T-helper 22 cell (primary cell): ENCODE data around the gene ISOC1.

Experiments
- DNase-seq: peaks from one replicate; pipeline ENCODE4 v3.0.0-alpha.2; 2020; ENCODE audit warnings: low read depth

The ISOC1 gene

DNA sequence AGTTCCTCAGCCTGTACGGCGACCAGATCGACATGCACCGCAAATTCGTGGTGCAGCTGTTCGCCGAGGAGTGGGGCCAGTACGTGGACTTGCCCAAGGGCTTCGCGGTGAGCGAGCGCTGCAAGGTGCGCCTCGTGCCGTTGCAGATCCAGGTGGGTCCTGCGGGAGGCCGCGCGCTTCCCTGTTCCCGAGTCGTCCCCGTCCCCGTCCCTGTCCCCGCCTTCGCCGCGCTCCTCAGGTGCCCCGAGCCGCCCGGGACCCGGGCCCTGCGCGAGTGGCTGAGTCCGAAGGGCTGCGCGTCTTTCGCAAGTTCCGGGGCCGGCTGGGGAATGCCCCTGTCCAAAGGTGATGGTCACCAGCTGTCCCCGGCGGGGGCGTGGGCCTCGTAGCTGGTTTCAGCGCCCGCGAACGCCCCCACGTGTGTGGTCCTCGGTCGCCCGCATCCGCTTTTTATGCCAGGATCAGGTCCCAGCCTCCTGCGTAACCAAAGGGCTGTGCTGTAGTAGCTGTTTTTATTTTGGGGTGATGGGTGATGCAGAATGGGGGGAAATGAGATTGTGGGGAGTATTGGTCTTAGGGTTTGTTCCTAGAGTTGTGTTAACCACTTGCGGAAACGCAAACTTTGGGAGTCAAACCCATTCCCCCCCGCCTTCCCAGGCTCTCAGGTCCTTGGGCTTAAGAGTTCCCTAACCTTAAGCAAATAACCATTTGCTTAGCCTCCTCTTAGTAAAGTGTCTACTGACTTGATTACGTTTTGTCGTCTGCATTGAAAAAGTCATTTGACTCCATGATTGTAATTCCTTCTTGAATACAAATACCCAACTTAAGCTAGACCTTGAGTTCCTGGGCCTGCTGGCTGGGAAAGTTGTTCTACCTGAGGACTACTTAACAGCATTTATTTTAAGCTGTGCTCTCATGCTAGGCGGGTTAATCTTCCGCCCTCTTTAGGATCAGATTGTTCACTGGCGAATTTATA, 663 bp downstream of the ISOC1 start:
- DNase-seq: peak; percentile 28

DNA sequence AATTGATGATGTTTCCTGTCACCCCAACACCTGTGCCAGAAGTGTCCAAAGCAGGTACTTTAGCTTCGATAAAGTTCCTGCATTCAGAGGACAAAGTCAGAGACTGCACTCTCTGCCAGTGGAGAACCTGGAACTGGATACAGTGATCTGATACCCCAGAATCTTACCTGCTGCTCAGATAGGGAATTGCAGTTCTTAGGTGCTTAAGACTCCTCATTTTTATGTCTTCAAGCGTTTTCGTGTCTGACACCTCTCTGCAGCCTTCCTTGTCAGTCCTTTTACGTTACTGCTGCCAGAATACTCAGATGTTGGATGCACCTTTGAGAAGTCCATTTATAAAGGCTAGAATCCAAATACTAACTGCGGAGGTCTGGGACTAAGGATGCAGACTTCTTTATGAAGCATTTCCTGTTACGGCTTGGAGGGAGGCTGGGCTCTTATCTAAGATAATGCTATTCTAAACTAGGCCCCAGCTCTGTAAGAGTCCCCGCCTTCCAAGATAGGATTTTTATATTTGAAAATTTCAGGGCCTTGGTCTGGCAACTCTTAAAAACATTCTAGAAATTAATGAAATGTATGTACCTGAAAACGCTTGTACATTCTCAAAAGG, 1.9 kb downstream of the ISOC1 start:
- DNase-seq: no peak

DNA sequence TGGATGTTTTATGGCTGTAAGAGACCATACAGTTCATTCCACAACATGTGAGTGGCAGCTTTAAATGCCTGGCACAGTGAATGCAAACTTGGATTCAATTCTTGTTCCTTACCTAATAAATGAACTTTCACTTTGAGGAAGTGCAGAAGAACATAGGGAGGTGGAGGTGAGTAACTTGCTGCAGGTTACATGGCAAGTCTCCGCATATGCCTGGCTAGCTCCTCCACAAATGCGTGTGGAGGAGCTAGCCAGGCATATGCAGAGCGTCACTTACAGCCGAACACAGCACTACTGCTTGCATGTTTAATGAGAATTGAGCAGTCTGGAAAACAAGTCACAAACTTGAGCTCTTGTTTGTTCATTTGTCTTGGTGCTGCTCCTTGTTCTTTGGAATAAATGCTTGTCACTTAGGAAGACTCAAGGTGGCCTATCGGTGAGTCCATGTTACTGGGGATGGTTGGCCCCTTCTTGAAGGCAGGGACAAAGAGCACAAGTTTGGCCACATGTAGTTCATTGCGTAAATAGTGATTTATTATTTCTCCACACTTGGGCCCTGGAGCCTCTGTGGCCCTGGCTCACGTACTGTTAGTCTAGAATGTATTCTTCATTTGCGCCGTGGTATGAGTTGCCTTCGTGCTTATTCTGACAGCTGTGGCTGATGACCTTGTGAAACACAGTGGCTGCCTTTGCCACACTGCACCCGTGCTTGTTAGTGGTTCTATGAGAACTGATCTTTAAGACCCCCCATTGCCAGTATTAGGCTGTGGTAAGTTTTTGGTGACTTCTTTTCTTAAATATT, 3.1 kb downstream of the ISOC1 start:
- DNase-seq: no peak

DNA sequence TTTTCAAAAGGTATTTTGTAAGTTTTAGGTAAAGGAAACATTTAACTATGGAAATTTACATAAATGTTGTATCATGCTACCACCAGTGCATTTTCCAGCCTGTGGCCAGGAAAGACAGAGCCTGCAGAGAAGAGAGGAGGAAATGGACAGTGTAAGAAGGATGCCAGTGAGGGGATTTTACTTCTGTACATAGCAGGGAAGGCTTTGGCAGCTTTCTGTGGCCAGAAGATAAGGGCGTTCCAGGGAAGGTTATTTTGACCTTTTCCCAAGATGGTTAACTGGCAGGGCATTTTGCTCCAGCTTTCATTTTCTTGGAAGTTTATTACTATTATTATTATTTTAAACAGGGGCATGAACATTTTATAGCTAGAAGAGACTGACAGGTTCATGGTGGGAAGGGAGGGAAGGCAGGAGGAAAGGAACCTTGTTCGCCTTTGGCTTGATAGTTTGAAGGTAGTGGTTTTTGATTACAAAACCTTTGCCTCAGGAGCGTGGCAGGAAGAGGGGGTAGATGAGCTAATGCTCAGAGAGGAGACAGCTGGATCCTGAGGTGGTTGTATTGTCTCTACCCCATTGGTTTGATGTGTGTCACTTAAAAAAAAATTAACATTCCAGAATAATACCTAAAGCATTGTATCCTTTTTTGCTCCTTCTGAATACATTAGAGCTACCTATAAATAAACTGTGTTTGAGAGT, 4.1 kb downstream of the ISOC1 start:
- no peak for DNase-seq

DNA sequence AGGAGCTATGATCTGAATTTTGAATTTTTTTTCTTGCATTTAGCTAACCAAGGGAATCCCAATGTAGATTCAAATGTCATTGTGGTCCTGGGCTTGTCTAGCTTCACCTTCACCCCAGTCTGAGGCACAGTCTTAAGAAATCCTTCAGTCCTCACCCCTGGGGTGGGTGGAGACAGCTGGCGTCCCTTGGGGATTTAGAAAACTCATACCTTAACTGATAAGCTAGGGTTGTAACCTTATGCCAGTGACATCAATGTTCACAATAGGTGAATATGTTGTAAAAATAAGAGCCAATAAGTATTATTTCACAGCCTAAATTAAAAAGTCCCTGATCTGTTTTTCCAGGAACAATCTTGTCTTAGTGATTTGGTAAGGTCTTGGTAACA, 4.6 kb downstream of the ISOC1 start:
- no peak for DNase-seq

DNA sequence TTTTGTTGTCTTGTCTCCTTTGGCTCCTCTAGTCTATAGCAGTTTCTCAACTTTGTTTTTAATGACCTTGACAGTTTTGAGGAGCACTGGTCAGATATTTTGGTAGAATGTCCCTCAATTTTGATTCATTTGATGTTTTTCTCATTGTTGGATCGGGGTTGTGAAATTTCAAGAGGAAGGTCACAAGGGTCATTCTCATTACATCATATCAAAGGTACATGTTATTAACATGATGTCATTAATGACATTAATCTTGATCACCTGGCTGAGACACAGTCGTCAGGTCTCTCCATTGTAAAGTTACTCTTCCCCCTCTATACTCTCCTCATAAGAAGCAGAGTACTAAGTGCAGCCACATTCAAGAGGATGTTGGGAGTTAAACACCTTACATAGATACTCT, 7.2 kb downstream of the ISOC1 start:
- no peak for DNase-seq

DNA sequence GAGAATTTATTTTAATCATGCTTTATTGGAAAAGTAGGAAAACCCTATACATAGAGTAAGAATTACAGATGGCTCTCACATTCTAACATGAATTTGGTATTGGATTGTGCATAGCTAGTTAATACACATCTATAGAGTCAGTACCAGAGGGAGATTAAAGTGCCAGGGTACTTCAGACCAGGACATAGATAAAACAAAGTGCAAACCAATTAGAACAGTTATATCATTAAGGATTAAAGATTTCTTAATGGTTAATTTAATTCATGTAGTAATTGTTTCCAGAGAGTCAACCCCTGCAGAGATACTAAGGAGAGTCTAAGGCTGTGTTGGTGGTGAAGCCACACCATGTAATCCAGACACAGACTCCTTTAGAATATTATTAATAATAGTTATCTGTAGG, 8.8 kb downstream of the ISOC1 start:
- DNase-seq: no peak

DNA sequence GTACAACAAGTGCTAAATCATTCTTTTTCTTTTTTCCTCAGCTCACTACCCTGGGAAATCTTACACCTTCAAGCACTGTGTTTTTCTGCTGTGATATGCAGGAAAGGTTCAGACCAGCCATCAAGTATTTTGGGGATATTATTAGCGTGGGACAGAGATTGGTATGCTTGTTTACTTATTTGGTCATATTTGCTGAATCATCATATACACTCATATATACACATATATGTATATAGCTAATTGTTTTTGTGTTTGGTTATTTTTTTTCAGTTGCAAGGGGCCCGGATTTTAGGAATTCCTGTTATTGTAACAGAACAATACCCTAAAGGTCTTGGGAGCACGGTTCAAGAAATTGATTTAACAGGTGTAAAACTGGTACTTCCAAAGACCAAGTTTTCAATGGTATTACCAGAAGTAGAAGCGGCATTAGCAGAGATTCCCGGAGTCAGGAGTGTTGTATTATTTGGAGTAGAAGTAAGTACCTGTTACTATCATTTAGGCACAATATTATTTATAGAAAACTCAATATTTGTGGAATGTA, 10.4 kb downstream of the ISOC1 start:
- no peak for DNase-seq

DNA sequence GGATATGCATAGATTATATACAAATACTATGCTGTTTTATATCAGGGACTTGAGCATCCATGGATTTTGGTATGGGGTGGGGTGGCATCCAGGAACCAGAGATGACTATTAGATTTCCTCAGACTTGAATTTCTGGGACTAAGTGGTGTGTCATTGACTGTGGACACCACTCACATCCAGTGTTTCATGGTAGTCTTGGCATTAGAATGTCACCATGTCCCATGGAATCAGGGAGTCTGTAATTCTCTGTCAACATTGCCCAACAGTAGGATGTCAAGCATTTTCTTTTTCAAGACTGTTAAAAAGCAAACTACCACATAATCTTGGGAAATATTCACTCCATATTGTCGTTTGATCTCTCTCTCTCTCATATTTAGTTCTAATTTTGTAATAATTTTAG, 13.1 kb downstream of the ISOC1 start:
- DNase-seq: no peak

DNA sequence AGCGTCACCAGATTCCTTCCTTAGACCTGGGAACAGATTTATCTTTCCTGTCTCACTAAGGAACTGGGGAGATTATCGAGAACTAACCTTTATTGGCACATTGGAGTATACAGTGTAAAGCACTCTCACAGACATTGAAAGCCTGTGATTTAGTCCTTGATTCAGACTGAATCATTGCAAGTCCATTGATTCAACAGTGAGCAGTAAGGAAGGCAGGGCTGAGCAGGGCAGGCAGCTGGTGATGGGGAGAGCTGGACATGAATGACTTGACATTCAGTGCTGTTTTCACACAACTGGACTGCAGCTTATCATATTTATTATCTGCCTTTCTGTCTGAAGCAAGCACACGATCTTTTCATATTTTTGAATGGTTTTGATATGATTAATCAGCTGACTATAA, 16.2 kb downstream of the ISOC1 start:
- no peak for DNase-seq

DNA sequence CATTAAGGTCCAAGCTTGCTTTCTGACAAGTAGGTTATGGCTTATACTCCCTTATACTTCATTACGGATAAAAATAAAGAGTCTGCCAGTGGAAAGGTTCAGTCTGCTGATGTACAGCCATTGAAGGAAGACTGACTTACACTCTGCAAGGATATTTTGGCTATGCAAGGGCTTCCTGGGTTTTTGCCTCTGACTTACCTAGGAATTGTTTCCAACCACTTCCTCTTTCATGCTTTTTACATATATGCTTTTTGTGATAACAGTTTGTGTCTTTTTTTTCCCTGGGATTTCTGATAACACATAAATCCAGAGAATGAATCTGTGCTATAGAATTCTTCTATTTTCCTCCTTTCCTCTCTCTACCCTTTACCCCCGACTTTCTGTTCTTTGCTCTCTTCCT, 16.8 kb downstream of the ISOC1 start:
- no peak for DNase-seq

DNA sequence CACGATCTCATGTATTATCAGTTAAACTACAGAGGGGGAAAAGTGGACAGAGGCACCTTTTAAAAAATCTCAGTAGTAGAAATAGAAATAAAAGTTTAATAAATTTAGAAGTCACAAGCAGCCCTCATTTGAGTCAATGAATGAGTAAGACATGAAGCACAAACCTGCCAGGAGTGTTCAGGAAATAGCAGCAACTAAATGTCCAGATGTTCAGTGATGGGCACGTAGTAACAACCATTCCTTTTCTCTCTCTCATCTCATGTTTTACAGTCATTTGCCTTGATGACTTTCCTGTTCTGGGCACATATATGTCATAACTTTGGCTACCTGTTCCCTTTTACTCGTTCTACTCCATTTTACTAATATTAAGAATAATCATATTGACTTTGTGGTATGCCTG, 17.7 kb downstream of the ISOC1 start:
- no peak for DNase-seq

DNA sequence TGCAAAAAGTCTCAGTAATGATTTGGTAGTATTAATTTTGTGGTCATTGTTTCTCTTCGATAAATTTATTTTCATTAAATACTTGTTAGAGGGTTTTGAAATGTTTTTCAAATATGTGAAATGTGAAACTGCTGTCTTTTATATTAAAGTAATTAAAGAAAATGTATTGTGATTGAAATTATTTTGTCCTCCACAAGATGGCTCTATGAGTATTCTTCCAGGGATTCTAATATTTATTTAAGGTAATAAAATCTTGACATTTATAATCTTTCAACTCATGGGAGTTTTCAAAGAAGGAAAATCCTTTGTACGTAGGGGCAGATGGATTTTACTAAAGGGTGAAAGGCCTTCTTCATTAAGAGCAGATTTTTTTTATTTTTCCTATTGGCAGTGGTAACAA, 19.3 kb downstream of the ISOC1 start:
- no peak for DNase-seq

DNA sequence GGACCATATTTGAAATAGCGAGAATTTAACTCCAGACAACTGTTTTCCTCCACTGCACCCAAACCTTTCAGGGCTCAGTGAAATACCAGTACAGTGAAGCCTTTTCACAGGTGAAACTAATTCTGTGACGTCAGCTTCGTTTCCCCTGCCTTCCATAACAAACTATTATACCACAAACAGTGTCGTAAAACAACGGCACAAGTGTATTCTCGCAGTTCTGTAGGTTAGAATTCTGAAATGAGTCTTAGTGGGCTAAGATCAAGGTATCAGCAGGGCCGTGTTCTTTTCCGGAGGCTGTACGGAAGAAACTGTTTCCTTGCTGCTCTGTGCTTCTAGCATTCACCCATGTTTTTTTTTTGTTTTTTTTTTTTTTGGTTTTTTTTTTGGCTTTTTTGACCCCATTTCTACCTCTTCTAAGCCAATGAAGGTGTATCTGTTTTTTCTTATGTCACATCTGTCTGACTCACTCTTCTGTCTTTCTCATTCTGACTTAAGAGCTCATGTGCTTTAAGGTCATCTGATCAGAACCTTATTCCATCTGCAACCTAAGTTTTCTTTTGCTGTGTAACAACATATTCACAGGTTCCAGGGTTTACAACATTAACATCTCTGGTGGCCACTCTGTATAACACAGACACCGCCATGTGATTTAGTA, 20.1 kb downstream of the ISOC1 start:
- DNase-seq: peak; percentile 8

DNA sequence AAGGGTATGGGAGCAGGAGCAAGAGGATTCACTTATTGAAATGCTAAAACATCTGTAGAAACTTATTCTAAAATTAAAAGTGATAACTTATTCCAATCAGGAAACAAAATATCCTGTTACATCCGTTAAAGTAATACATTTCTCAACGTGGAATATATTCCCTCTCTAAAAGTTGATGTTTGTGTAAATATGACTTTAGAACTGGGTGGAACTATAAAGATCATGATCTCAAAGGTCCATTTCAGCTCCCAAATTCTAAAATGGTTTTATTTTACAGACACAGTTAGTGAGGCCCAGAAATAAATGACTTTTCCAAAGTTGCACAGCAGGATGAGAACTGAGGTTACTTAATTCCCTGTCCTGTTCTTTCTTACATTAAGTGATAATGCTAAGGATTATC, 21.1 kb downstream of the ISOC1 start:
- no peak for DNase-seq

DNA sequence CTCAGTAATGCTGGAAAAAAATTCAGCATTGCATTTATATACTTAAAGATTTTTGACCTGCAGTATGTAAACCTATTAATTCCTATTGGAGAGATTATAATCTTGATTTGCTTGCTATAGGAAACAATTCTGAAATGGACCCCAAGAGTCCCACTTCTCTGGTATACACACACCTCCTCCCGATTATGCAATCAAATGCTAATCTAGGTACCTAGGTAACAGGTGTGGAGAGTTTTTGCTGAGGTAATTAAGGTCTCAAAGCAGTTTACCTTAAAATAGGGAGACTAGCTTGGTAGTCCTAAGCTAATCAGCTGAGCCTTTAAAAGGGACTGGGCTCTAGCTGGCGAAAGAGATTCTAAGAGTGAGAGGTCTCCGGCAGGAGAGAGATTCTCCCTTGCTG, 22.2 kb downstream of the ISOC1 start:
- DNase-seq: no peak

DNA sequence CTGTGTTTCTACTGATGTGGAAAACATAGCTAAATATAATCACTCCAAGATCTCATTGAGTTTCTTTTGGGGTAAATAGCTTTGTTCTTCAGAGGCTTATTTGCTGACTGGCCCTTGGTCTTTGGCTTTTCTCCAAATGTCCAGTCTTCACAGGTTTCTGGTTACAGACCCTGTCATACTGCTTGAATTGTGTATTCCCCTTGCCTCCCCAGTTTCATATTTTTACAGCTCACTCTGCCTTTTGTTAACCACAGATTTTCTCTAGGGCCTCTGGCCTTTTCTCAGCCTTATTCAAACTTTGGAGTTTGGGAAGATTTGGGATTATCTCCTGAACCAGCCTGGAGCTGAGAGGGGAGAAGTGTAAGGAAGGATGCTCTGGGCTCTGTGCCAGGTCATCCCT, 23.9 kb downstream of the ISOC1 start:
- DNase-seq: no peak

DNA sequence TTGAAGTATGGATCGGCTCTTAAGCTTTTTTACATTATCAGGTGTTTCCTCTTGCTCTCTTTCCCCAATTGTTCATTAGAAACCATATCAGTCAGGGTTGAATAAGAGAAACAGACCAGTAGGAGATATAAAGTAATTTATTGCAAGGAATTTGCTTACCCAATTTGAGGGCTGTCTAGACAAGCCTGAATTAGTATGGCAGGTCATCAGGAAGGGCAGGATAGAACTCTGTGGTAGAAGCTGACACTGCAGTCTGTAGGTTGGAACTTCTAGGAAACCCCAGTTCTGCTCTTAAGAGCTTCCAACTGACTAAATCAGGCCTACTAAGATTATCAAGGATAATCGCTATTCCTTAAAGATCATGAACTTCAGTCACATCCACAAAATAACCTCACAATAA, 24.3 kb downstream of the ISOC1 start:
- no peak for DNase-seq

DNA sequence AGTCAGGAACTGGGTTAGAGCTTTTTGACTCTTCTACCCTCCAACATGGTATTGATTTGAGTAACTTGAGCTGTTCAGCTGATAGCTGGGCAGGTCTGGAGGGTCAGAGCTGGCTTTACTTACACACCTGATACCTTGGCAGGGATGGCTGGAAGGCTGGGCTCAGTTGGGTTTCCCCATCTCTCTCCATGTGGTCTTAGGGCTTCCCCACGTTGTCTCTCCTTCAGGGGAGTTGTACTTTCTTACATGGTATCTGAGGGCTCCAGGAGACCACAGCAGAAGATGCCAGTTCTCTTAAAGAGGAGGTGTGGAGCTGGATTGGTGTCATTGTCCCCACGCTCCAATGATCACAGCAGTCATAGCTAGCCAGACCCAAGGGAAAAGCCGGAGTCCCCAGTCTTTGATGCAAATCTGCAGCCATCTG, 25.6 kb downstream of the ISOC1 start:
- no peak for DNase-seq

DNA sequence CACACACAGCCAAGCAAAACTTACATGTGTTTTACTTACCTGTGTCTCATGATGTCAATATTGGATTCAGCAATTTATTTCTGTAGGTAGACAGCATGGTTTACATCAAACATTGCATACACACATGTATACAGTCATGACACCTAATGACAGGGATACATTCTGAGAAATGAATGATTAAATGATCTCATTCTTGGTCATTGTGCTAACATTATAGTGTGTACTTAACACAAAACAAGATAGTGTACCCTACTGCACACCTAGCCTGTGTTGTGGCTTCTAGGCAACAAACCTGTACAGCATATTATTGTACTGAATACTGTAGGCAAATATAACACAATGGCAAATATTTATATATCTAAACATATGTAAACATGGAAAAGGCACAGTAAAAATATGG, 28.0 kb downstream of the ISOC1 start:
- DNase-seq: no peak

DNA sequence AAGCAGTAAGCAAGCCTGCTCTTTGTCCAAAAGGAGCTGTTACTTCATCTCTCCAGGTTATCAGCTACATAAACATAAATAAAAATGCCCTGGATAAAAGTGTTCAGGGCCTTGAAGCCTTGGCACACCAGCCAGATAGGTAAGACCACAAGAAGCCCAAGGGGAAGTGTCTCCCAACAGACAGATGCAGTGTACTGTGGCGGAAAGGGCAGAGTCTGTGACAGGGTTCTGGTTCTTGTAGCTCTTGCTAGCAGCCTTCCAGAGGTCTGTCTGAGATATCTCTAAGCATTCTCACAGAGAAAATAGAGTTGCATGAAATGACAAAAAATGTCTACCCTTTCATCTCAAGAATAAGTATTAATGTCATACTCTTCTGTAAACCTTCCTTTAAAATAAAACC, 30.1 kb downstream of the ISOC1 start:
- DNase-seq: no peak
